ENCODE data around the gene ARL6IP6. TPM values are rescaled to one million over a fixed set of nuclear protein-coding genes. Genes with fewer than 3 reads are reported as not detected.

Gene ARL6IP6
- total RNA-seq, 1 experiment from 2014 or later: 41.4 TPM

DNA sequence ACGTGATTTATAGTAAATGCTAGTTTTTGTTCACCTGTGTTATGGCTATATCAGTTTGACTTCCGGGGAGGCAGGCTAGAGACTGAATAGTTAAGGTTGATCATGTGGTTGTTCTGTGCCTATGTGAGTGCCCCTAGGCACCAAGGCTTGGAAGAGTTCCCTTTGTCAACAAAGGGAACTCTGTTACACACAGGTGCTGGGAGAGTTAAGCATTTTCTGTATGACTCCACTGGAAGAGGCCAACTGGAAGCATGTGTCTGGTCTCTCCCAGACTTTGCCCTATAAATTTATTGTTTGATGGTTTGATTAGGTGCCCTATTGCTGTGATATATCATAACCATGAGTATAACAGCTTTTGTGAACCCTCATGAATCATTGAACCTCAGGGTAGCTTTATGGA is 63.8 kb downstream of the ARL6IP6 start:
- BruUV-seq (replicated peaks): no TSS peak

DNA sequence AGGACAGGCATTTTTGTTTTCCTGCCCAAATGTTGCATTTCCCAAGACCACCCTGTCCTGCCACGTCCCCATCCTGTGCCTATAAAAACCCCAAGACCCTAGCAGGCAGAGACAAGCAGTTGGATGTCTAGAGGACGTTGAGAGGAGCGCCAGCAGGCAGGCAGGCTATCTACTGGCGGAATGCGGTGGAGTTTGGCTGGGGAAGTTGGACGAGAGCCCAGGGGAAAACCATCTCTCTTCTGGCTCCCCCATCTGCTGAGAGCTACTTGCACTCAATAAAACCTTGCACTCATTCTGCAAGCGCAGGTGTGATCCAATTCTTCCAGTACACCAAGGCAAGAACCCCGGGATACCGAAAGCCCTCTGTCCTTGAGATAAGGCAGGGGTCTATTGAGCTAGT is 72.5 kb downstream of the ARL6IP6 start:
- peaks cover 14% of the 10 kb centered on the region for H3K9me3 Mint-ChIP-seq (ENCODE audit: unreplicated experiment)
- ChIA-PET POLR2A (no interaction called here), CTCF (interaction anchor here (0.6 kb wide), 1 partner anchor 74 kb away, joined by 6 read pairs; the partner anchor contains the start of gene PRPF40A)

More for the DNA sequence above, 63.8 kb downstream of the ARL6IP6 start:
- DNase-seq: no peak
- H3K4me3 Mint-ChIP-seq (ENCODE audit: unreplicated experiment): no peak overlapping the region
- H3K27me3 ChIP-seq (replicated peaks; ENCODE audit: control insufficient read depth, insufficient read depth, low read length): no peaks in the 10 kb centered on the region
- H3K4me3 ChIP-seq (ENCODE audit: low read depth, low read length): no peak overlapping the region
- H3K4me1 Mint-ChIP-seq (ENCODE audit: low read depth, unreplicated experiment): no peaks in the 10 kb centered on the region
- CTCF ChIA-PET: no interaction called here
- TF ChIP-seq, protein P1, sequence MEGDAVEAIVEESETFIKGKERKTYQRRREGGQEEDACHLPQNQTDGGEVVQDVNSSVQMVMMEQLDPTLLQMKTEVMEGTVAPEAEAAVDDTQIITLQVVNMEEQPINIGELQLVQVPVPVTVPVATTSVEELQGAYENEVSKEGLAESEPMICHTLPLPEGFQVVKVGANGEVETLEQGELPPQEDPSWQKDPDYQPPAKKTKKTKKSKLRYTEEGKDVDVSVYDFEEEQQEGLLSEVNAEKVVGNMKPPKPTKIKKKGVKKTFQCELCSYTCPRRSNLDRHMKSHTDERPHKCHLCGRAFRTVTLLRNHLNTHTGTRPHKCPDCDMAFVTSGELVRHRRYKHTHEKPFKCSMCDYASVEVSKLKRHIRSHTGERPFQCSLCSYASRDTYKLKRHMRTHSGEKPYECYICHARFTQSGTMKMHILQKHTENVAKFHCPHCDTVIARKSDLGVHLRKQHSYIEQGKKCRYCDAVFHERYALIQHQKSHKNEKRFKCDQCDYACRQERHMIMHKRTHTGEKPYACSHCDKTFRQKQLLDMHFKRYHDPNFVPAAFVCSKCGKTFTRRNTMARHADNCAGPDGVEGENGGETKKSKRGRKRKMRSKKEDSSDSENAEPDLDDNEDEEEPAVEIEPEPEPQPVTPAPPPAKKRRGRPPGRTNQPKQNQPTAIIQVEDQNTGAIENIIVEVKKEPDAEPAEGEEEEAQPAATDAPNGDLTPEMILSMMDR (IDR thresholded peaks at IDR 0.05; ENCODE audit: insufficient read depth in 1 of 2, low read depth in 1 of 2, low read length in 1 of 2, severe bottlenecking in 1 of 2, unreplicated experiment in 1 of 2): no peak
- intact Hi-C loops (cut with micrococcal nuclease; ENCODE audit: unreplicated experiment): no loop called here
- H3K9me3 Mint-ChIP-seq (ENCODE audit: unreplicated experiment): peaks cover 11% of the 10 kb centered on the region
- peaks cover 3% of the 10 kb centered on the region for H3K27me3 Mint-ChIP-seq (ENCODE audit: insufficient read depth, unreplicated experiment)
- H3K27ac Mint-ChIP-seq (ENCODE audit: unreplicated experiment): no peak overlapping the region
- POLR2A ChIA-PET: no interaction called here
- no peaks in the 10 kb centered on the region for H3K36me3 ChIP-seq (ENCODE audit: control insufficient read depth, insufficient read depth, low read length)
- no peaks in the 10 kb centered on the region for H3K4me1 ChIP-seq
- H3K9me3 ChIP-seq: no peaks in the 10 kb centered on the region
- no peaks in the 10 kb centered on the region for H3K36me3 Mint-ChIP-seq (ENCODE audit: insufficient read depth, unreplicated experiment)

GRCh38 chr2:152791979-152792378 is 73.6 kb downstream of the ARL6IP6 start:
- Mint-ChIP-seq H3K4me3 (ENCODE audit: unreplicated experiment) (no peak overlapping the region), H3K27ac (ENCODE audit: unreplicated experiment) (no peak overlapping the region), H3K36me3 (ENCODE audit: insufficient read depth, unreplicated experiment) (no peaks in the 10 kb centered on the region), H3K27me3 (ENCODE audit: insufficient read depth, unreplicated experiment) (no peaks in the 10 kb centered on the region), H3K9me3 (ENCODE audit: unreplicated experiment) (peaks cover 10% of the 10 kb centered on the region), H3K4me1 (ENCODE audit: low read depth, unreplicated experiment) (no peaks in the 10 kb centered on the region)
- no peaks in the 10 kb centered on the region for H3K36me3 ChIP-seq (ENCODE audit: control insufficient read depth, insufficient read depth, low read length)
- H3K4me3 ChIP-seq (ENCODE audit: low read depth, low read length): no peak overlapping the region
- no peaks in the 10 kb centered on the region for H3K27me3 ChIP-seq (replicated peaks; ENCODE audit: control insufficient read depth, insufficient read depth, low read length)
- POLR2A ChIA-PET: no interaction called here
- no TSS peak for BruUV-seq (replicated peaks)
- TF ChIP-seq, protein P1 (IDR thresholded peaks at IDR 0.05; ENCODE audit: insufficient read depth in 1 of 2, low read depth in 1 of 2, low read length in 1 of 2, severe bottlenecking in 1 of 2, unreplicated experiment in 1 of 2): no peak
- no peak for DNase-seq
- no peaks in the 10 kb centered on the region; the same call in 1 of the 2 replicates for H3K9me3 ChIP-seq
- no peaks in the 10 kb centered on the region for H3K4me1 ChIP-seq
- CTCF ChIA-PET: no interaction called here
- intact Hi-C loops (cut with micrococcal nuclease; ENCODE audit: unreplicated experiment): no loop called here

More for the DNA sequence above, 72.5 kb downstream of the ARL6IP6 start:
- Mint-ChIP-seq H3K36me3 (ENCODE audit: insufficient read depth, unreplicated experiment) (no peaks in the 10 kb centered on the region), H3K4me3 (ENCODE audit: unreplicated experiment) (no peak overlapping the region), H3K27ac (ENCODE audit: unreplicated experiment) (no peak overlapping the region), H3K27me3 (ENCODE audit: insufficient read depth, unreplicated experiment) (no peaks in the 10 kb centered on the region), H3K4me1 (ENCODE audit: low read depth, unreplicated experiment) (no peaks in the 10 kb centered on the region)
- Histone ChIP-seq H3K36me3 (ENCODE audit: control insufficient read depth, insufficient read depth, low read length) (no peaks in the 10 kb centered on the region), H3K9me3 (no peaks in the 10 kb centered on the region; the same call in 1 of the 2 replicates), H3K4me1 (no peaks in the 10 kb centered on the region), H3K4me3 (ENCODE audit: low read depth, low read length) (no peak overlapping the region), H3K27me3 (replicated peaks; ENCODE audit: control insufficient read depth, insufficient read depth, low read length) (no peaks in the 10 kb centered on the region)
- no TSS peak for BruUV-seq (replicated peaks)
- DNase-seq: no peak
- intact Hi-C loops (cut with micrococcal nuclease; ENCODE audit: unreplicated experiment): no loop called here
- TF ChIP-seq, protein P1 (IDR thresholded peaks at IDR 0.05; ENCODE audit: insufficient read depth in 1 of 2, low read depth in 1 of 2, low read length in 1 of 2, severe bottlenecking in 1 of 2, unreplicated experiment in 1 of 2): no peak
